ENCODE data around the gene SAMD11. TPM values are rescaled to one million over a fixed set of nuclear protein-coding genes. Genes with fewer than 3 reads are reported as not detected.

Gene SAMD11
- total and polyA plus RNA-seq, 9 donors: 0.85 to 10.6 (median 2.3) TPM

DNA sequence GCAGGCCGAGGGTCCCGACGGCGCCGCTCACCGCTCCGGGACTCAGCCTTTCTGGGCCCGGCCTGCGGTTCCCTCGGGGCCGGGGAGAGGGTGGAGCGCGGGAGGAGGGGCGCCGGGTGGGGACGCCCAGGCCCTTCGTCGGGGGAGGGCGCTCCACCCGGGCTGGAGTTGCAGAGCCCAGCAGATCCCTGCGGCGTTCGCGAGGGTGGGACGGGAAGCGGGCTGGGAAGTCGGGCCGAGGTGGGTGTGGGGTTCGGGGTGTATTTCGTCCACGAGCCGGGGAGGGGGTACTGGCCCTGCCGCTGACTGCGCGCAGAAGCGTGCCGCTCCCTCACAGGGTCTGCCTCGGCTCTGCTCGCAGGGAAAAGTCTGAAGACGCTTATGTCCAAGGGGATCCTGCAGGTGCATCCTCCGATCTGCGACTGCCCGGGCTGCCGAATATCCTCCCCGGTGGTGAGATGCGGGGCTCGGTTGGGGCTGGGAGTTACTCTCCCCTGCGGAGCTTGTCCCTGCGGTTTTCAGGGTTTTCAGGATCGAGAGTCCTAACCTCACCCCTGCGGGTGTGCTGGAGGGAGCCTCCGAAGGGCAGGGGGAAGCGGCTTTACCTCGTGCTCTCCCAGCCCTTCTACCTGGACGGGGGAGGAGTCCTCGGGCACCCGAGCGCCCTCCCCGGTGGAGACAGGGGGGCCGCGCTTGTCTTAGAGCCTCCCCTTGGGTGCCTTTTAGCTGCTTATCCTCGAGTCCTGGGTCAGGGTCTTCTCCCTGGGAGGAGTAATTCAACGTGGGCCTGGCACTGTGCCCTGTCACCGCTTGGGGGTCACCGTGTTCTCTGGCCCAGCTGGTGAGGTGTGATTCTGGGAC is 2.1 kb downstream of the SAMD11 start:
- intact Hi-C loops (cut with DNase I): no loop called here
- DNase-seq: no peak
- Histone ChIP-seq H3K27ac (no peak overlapping the region), H3K4me1 (ENCODE audit: insufficient read depth) (peaks cover 11% of the 10 kb centered on the region), H3K36me3 (no peaks in the 10 kb centered on the region), H3K27me3 (peaks cover 2% of the 10 kb centered on the region), H3K4me3 (no peak overlapping the region), H3K9me3 (no peaks in the 10 kb centered on the region)
- WGBS, 3 donors: 2 to 12% (median 3%) methylated on average over 54 to 65 of the region's 65 CpGs
- no peak for TF ChIP-seq EP300 (IDR thresholded peaks at IDR 0.05)
- no peak for TF ChIP-seq POLR2A (IDR thresholded peaks at IDR 0.05)
- TF ChIP-seq, protein P1, sequence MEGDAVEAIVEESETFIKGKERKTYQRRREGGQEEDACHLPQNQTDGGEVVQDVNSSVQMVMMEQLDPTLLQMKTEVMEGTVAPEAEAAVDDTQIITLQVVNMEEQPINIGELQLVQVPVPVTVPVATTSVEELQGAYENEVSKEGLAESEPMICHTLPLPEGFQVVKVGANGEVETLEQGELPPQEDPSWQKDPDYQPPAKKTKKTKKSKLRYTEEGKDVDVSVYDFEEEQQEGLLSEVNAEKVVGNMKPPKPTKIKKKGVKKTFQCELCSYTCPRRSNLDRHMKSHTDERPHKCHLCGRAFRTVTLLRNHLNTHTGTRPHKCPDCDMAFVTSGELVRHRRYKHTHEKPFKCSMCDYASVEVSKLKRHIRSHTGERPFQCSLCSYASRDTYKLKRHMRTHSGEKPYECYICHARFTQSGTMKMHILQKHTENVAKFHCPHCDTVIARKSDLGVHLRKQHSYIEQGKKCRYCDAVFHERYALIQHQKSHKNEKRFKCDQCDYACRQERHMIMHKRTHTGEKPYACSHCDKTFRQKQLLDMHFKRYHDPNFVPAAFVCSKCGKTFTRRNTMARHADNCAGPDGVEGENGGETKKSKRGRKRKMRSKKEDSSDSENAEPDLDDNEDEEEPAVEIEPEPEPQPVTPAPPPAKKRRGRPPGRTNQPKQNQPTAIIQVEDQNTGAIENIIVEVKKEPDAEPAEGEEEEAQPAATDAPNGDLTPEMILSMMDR (IDR thresholded peaks at IDR 0.05): no peak

DNA sequence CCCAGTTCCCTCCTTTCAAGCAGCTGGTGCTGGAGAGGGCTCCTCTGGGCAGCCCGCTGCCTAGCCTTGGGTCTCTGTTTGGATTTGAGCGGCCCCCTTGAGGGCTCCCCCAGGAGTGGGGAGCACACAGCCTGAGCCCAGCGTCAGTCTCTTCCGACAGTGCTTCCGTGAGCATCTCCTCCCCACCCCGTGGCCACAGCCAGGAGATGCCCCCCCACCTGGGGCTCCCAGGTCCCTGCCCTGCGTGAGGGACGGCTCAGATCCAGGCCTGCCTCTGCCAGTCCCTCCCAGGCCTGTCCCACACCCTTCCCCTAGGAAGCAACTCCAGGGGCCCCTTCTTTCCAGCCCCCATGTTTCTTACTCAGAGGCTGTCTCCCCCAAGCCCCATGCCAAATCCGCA is 3.5 kb downstream of the SAMD11 start:
- 25 to 53% (median 34%) methylated on average over 9 of the region's 9 CpGs for WGBS, 3 donors
- no peaks in the 10 kb centered on the region for H3K9me3 ChIP-seq
- TF ChIP-seq, protein P1 (IDR thresholded peaks at IDR 0.05): no peak
- TF ChIP-seq POLR2A (IDR thresholded peaks at IDR 0.05) (no peak), EP300 (IDR thresholded peaks at IDR 0.05) (no peak)
- peaks cover 2% of the 10 kb centered on the region for H3K27me3 ChIP-seq
- no peak for DNase-seq
- H3K27ac ChIP-seq: no peak overlapping the region
- H3K36me3 ChIP-seq: no peaks in the 10 kb centered on the region
- peaks cover 7% of the 10 kb centered on the region for H3K4me1 ChIP-seq (ENCODE audit: insufficient read depth)
- no peak overlapping the region for H3K4me3 ChIP-seq
- intact Hi-C loops (cut with DNase I): no loop called here

DNA sequence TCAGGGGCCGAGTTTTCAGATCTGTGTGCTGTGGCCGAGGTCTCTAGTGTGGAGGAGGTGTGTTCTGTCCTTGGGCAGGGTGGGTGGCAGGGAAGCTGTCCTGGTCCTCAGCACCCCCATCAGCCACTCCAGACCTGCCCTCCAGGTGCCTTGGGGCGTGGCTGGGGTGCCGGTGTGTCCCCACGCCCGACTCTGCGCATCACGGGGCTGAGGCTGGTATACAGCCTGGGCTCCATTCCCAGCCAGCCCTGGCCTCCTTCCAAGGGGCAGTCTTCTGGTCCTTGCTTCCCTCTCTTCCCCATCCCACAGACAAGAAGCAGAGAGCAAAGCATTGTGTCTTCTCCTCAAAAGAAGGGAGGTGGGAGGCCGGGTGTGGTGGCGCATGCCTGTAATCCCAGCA is 4.0 kb downstream of the SAMD11 start:
- DNase-seq: no peak
- no peak overlapping the region for H3K4me3 ChIP-seq
- 28 to 36% (median 29%) methylated on average over 10 of the region's 10 CpGs for WGBS, 3 donors
- no peaks in the 10 kb centered on the region for H3K36me3 ChIP-seq
- H3K4me1 ChIP-seq (ENCODE audit: insufficient read depth): peaks cover 7% of the 10 kb centered on the region
- no peak for TF ChIP-seq EP300 (IDR thresholded peaks at IDR 0.05)
- TF ChIP-seq POLR2A (IDR thresholded peaks at IDR 0.05): no peak
- TF ChIP-seq, protein P1 (IDR thresholded peaks at IDR 0.05): no peak
- no peak overlapping the region for H3K27ac ChIP-seq
- peaks cover 2% of the 10 kb centered on the region for H3K27me3 ChIP-seq
- intact Hi-C loops (cut with DNase I): no loop called here
- no peaks in the 10 kb centered on the region for H3K9me3 ChIP-seq

DNA sequence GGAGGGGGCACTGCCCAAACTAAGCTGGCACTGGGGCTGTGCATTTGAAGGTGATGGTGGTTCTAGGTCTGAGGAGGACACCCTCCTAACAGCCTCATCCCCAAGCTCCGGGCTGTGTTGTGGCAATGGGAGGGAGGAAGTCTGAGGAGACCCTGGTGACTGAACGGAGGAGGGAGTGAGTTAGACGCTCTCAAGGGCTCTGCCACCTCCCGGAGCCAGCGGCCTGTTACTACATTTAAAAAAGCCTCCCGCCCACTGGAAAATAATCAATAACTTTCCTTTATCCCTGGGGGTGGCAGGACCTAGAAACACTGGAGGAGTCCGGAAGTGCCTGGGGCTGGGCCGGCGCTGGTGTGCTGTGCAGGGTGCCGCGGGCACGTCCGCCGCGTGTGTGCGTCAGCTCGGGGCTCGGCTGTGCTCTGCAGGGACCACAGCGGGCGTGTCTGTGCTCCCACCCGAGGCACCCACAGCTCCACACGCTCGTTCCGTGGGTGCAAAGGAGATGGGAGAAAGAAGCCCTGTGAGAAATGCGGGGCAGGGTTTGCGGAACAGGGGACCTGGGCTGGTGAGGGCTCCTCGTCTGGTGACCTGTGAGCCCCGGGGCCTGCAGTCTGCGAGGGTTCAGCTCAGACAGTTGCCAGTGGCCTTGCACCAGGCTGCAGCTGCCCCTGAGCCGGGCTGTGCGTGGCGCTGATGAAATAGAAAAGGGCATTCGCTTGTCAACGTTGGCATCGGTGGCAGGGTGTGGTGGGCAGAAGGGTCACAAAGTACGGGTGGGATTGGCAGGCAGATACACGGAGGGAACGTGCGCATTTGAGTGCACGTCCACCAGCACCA is 5.3 kb downstream of the SAMD11 start:
- TF ChIP-seq, protein P1 (IDR thresholded peaks at IDR 0.05): no peak
- TF ChIP-seq EP300 (IDR thresholded peaks at IDR 0.05) (no peak), POLR2A (IDR thresholded peaks at IDR 0.05) (no peak)
- H3K4me1 ChIP-seq (ENCODE audit: insufficient read depth): no peaks in the 10 kb centered on the region
- H3K27me3 ChIP-seq: peaks cover 2% of the 10 kb centered on the region
- 56 to 81% (median 65%) methylated on average over 40 of the region's 40 CpGs for WGBS, 3 donors
- no peaks in the 10 kb centered on the region for H3K36me3 ChIP-seq
- H3K27ac ChIP-seq: no peak overlapping the region
- DNase-seq: no peak
- no peaks in the 10 kb centered on the region for H3K9me3 ChIP-seq
- H3K4me3 ChIP-seq: no peak overlapping the region
- intact Hi-C loops (cut with DNase I): no loop called here
